Measurements from ENCODE around the gene CSF2.

DNA sequence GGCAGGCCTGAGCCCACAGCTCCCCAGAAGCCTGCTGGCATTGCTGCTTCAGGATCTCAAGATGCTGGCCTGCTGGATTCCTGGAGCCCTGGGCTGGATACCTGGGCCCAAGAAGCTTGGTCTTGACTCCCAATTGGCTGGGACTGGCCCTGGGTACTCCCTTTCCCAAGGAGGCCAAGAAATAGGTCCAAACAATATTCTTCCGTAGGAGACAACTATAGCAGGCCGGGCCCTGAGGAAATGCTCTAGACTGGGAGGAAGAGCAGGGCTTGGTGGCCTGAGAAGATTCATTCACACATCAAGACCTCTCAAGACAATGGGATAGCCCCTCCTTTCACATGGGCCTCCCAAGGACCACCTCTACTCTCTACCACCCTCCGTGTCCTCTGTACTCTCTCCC, 7.9 kb downstream of the CSF2 start:
- TF ChIP-seq, protein P1, sequence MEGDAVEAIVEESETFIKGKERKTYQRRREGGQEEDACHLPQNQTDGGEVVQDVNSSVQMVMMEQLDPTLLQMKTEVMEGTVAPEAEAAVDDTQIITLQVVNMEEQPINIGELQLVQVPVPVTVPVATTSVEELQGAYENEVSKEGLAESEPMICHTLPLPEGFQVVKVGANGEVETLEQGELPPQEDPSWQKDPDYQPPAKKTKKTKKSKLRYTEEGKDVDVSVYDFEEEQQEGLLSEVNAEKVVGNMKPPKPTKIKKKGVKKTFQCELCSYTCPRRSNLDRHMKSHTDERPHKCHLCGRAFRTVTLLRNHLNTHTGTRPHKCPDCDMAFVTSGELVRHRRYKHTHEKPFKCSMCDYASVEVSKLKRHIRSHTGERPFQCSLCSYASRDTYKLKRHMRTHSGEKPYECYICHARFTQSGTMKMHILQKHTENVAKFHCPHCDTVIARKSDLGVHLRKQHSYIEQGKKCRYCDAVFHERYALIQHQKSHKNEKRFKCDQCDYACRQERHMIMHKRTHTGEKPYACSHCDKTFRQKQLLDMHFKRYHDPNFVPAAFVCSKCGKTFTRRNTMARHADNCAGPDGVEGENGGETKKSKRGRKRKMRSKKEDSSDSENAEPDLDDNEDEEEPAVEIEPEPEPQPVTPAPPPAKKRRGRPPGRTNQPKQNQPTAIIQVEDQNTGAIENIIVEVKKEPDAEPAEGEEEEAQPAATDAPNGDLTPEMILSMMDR (conservative IDR thresholded peaks at IDR 0.05 in 1 of 2, IDR thresholded peaks at IDR 0.05 in 1 of 2; ENCODE audit: extremely low read depth in 1 of 2, insufficient read depth in 1 of 2, low read depth in 1 of 2, low read length in 2 of 2) = no peak
- TF ChIP-seq EZH2 (IDR thresholded peaks at IDR 0.05; ENCODE audit: borderline replicate concordance, low read length) = no peak

Measured in mammary epithelial cell (primary cell).